RPMI7951 (cell line): Measurements from ENCODE around the gene ADRA2C. TPM values are rescaled to one million over a fixed set of nuclear protein-coding genes. Genes with fewer than 3 reads are reported as not detected.

Experiments
- DNase-seq: peaks from one replicate; pipeline ENCODE4 v3.0.0-alpha.2; 2012; ENCODE audit warnings: low read depth
- total RNA-seq: library from RNA; depleted of rRNA; stranded (reverse); fragments of >200 nt; shearing (Covaris generic); gene quantifications from 2 replicates; pipeline ENCODE4 v1.2.3, GENCODE V29; 2014

The ADRA2C gene
- total RNA-seq, 1 experiment from 2014 or later: 0.24 TPM

DNA sequence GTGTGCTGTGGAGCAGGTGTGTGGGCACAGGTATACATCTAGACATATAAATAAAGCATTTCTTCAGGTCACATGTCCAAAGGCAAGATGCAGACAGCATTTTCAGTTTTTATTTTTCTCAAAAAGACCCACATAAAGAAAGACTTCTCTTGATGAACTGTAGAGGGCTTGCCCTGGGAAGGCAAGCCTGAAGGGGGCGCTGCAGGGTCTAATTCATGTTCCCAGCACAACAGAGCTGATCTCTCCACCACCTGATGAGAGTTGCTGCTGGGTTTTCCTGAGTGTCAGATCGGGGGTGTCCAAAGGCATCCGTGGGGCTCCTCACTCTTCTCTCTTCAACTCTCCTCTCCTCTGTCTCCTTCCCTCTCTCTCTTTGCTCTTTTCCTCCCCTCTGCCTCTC is 26.6 kb downstream of the ADRA2C start:
- no peak for DNase-seq

GRCh38 chr4:3793545-3793944 is 27.4 kb downstream of the ADRA2C start:
- no peak for DNase-seq

DNA sequence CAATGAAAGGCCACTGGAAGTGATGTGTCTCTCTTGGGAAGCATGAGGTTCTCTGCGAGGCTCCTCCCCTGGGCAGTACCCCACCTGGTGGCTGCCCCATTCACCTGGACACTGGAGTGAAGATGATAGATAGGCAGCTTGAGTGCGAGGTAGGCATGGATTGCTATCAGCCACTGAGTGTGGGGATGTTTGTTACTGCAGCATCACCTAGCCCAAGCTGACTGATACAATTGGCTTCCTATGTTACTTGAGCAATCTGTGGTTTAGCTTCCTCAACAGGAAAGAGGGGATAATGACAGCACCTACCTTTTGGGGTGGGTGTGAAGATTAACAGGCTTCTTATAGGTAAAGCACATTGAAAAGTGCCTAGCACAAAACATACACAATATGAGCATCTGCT is 30.8 kb downstream of the ADRA2C start:
- DNase-seq: no peak

GRCh38 chr4:3797831-3798790 is 31.9 kb downstream of the ADRA2C start:
- no peak for DNase-seq

DNA sequence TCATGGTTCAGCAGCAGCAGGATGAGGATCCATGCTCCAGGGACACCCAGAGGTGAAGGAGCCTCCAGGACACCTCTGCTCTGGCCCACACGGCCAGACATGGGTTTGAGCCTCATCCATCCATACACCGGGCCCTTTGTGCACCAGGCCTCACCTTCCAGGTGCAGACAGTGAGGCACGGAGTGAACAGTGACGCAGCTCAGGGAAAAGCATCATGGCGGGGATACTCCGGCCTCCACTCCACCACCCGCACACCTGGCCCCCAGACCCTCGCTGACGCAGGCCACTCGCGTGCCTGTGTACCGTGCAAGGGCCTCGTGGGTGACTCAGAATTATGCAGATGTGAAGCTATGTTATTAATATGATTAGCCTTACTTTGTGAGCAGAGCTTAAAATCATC is 33.3 kb downstream of the ADRA2C start:
- DNase-seq: no peak

DNA sequence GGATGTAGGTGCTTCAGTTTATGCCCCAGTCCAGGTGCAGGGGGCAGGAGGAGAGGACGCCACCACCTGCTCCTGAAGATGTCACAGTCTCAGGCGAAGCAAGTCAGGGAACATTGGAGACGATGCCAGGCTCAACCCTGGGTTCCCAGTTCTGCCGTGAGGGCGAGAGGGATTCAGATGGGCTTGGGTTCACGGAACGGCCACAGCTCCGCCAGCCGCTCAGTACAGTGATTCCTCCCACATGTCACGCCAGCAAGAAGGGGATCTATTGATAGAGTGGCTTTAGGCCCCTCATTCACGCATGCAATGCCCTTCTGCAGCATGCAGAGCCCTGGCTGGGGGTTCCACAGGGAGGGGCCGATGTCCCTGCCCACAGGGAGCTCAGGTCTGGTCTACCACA is 34.2 kb downstream of the ADRA2C start:
- no peak for DNase-seq

DNA sequence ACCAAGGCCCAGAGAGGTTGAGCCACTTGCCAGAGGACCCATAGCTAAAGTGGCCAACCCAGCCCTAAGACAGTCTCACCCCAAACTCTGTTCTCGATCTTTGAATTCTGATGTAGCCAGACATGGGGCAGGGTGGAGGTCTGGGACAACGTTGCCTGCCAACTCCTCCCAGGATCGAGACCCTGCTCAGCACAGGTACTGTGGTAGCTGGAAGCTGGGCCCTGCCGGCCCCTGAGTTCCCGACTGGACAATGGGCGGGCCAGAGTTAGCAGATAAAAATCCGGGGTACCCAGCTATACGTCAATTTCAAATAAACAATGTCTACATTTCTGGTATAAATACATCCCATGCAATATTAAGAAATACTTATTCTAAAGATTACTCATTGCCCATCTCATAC is 35.3 kb downstream of the ADRA2C start:
- DNase-seq: no peak

DNA sequence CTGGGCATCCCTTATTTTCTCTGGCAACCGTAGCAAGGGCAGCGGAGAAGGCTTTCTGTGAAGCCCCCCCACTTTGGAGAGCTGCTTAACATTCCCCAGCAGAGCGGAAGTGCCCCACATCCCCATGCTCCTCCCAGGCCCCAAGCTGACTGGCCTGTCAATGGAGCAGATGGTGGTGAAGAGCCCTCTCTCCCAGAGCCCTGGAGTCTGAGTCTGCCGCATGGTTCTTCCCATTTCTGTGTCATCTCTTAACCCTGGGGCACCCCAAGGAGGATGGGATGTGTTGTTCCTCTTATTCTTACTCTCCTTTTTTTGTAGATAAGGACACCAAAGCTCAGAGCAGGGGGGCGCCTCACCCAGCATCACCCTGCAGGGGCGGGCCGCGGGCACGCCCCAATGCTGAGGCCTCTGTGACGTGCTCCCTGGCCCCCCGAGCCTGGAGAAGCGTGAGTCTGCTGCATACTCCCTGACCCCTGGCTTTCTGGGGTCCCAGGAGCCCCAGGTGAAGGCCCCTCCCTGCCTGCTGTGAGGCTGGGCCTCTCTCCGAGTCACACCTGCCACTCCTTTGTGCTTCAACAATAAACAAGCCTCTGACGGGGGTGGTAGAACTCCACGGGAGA is 35.9 kb downstream of the ADRA2C start:
- DNase-seq: no peak

- DNase-seq: no peak
Measured at GRCh38 chr4:3802571-3803474, 36.6 kb downstream of the ADRA2C start.

DNA sequence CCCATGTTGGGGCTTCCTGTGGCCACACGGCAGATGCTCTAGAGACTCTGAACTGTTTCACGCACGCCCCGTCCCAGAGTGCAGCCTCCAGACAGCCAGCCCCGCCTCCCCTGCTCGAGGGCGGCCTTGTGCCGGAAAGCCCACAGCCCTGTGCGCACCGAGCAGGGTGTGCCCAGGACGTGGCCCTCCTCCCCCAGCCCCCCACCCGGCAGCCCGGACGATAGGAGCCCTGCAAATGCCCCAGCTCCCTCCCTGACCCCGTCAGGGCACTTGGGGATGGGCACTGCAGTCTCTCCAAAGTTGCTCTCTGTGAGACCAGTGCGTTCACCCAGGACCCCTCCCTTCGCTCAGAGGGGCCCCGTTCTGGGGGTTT is 37.3 kb downstream of the ADRA2C start:
- DNase-seq: no peak

GRCh38 chr4:3803946-3804345 is 37.8 kb downstream of the ADRA2C start:
- no peak for DNase-seq

DNA sequence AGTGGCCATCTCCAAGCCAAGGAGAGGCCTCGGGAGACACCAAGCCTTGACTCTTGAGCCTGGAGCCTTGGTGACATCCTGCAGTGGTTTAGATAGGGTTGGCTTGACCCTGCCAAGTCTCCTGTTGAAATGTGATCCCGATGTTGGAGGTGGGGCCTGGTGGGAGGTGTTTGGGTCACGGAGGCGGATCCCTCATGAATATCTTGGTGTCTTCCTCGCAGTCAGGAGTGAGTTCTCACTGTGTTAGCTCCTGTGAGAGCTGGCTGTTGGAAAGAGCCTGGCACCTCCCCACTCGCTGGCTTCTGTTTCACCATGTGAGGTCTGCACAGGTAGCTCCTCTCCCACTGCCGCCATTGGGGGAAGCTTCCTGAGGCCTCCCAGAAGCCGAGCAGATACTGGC is 38.8 kb downstream of the ADRA2C start:
- DNase-seq: no peak

- DNase-seq: no peak
Measured at GRCh38 chr4:3805731-3806130, 39.5 kb downstream of the ADRA2C start.

- no peak for DNase-seq
Measured at GRCh38 chr4:3807311-3807710, 41.1 kb downstream of the ADRA2C start.

DNA sequence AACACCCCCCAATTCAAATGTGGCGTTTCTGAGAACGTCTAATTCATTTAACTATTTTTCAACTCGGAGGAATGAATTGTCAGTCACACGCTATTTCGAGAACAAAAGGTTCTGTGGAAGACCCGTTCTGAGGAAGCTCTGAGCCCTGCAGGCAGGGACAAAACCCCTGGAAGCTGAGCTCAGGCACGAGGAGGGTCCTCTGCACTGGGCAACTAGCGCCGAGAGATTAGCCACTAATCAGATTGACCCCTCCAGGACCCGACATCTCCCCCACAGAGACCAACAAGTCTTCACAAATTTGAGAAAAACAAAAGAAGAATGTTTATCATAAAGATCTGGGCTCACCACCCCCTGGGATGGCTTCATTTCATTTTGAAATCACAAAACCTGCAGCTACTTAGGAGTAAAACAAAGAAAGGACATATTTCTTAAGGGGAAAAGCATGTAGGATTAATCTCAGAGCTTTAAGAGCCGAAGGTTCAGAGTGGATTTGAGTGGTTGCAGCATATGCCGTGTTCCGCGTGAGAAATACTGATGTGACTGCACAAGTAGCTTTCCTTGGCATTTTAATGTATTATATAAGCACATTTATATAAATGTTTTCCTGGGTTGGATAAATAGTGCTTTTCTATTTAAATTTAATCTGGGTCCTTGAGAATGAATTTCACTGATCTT is 41.8 kb downstream of the ADRA2C start:
- DNase-seq: no peak

GRCh38 chr4:3808597-3808996 is 42.4 kb downstream of the ADRA2C start:
- no peak for DNase-seq

GRCh38 chr4:3809028-3809427 is 42.8 kb downstream of the ADRA2C start:
- DNase-seq: no peak

GRCh38 chr4:3809451-3810110 is 43.4 kb downstream of the ADRA2C start:
- no peak for DNase-seq

DNA sequence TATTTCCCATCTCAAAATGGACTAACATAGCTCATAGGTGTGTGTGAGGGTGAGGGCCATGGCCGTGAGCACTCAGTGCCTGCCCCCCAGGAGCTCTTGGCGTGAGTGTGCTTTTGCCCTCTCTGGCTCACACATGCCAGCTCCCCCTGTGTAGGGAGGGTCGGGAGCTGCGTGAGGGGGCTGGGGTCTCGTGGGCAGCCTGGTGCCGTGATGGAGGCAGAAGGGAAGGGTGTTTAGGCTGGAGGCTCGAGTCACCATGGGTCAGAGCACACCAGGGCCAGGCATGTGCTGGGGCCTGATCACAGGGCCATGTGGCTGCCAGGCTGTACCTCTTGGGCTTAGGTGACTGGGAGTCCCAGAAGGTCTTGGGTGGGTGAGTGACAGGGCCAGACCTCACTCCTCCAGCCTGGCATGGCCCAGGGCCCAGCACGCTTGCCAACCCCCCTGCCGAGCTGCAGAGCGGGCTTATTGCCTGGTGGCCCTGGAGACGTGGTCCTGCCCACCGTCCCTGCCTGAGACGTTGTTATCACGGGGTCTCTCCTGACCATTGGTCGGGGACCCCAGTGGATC is 44.0 kb downstream of the ADRA2C start:
- no peak for DNase-seq

DNA sequence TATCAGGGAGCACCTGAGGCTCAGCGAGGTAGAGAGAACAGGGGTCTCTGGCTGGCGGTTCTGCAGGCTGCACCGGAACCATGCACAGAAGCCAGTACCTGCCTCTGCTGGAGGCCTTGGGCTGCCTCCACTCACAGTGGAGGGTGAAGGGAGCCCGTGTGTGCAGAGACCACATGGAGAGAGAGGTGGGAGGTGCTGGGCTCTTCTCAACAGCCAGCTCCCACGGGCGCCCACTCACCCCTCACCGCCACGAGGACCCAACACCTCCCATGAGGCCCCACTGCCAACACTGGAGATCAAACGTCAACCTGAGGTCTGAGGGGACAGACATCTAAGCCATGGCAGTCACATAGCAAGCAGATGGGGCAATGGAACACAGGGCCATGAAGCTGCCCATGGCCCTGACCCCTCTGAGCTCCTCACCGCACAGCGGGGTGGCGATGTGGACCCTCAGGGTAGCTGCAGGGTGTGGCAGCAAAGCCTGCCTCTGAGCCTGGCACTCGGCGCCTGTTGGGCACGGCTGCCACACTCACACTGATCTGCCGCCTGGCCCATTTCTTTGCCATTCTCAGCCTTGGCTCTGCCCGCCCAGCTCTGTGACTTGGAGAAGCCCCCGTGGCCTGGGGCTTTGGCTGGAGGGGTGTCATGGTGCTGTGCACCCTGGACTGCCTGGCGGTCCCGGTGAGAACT is 44.8 kb downstream of the ADRA2C start:
- no peak for DNase-seq
